Psoas muscle (tissue), 8 donors: ENCODE results near the gene KLK11. TPM values are rescaled to one million over a fixed set of nuclear protein-coding genes. Genes with fewer than 3 reads are reported as not detected.

Source experiments
- ATAC-seq, 4 donors: fragments of 200-7000 bp; cut with Tn5 transposase; one replicate each; pipeline ENCODE4 v1.9.1; 2020; ENCODE audit warnings: moderate library complexity in 3 of 4, mild to moderate bottlenecking in 2 of 4
- DNase-seq, 2 donors: peaks; one replicate each; pipeline ENCODE4 v3.0.0-alpha.2; 2020
- H3K27ac ChIP-seq: fragments of 200-600 bp; one replicate; pipeline ENCODE4 v1.8.0; 2022
- H3K27me3 ChIP-seq, 3 donors: fragments of 200-600 bp in 1 of 3; one replicate each; pipeline versions ENCODE4 v1.6.1 to v1.8.0; 2013 to 2022; ENCODE audit warnings: low read length in 2 of 3, mild to moderate bottlenecking in 2 of 3, moderate library complexity in 1 of 3; ENCODE audit not compliant: insufficient read depth in 3 of 3
- H3K36me3 ChIP-seq, 2 donors: fragments of 200-600 bp in 1 of 2; one replicate each; pipeline versions ENCODE4 v1.6.1 to v1.8.0; 2013 to 2022; ENCODE audit warnings: low read depth in 1 of 2, mild to moderate bottlenecking in 1 of 2, moderate library complexity in 1 of 2; ENCODE audit not compliant: insufficient read depth in 1 of 2
- H3K4me1 ChIP-seq: fragments of 200-600 bp; one replicate; pipeline ENCODE4 v1.8.0; 2022
- H3K4me3 ChIP-seq: fragments of 200-600 bp; one replicate; pipeline ENCODE4 v1.8.0; 2022; ENCODE audit warnings: mild to moderate bottlenecking
- H3K9me3 ChIP-seq: fragments of 200-600 bp; one replicate; pipeline ENCODE4 v1.8.0; 2022
- CTCF ChIP-seq: fragments of 200-600 bp; IDR thresholded peaks from one replicate; pipeline ENCODE4 v1.8.0; 2022; ENCODE audit warnings: antibody characterized with exemption
- WGBS, 3 donors: extraction: QIAGEN DNeasy Blood & Tissue Kit; methylation state at CpG; one replicate each; pipeline versions ENCODE4 v1.1.6 to v1.1.7; 2013; 5-methylcytosine and 5-hydroxymethylcytosine counted together
- intact Hi-C, 2 donors: fragments of 100-400 bp; cut with DNase I; formaldehyde crosslinking; loops; one replicate each; pipeline versions ENCODE4 v1.11.0 to v1.14.2; 2022
- polyA plus RNA-seq, 3 donors: library from polyadenylated mRNA; stranded (reverse); fragments of 200-250 nt; gene quantifications; one replicate each; pipeline ENCODE4 v1.2.3, GENCODE V29; 2013
- total RNA-seq, 4 donors: library from RNA; stranded (reverse); fragmentation: NEBNext Ultra II Directional in 2 of 4; extraction: Animal tissue kit (Norgen Biotek cat#: 25700) in 2 of 4; gene quantifications; one replicate each; pipeline versions ENCODE4 v1.2.1 to v1.2.4, GENCODE V29; 2021 to 2023
- donor health status: healthy with polysubstance abuse.
- donor health status: DM: no; HTN: no; CAD: no; lungs with moderate emphysema.
- donor health status: Bipolar disorder and iron deficiency.
- donor health status: healthy.
- donor health status: DM: yes; HTN: yes; CAD: no.
- donor health status: DM: no; HTN: no; CAD: no.
- donor health status: DM: no; HTN: no; CAD: no.
- donor health status: DM: yes; HTN: yes; CAD: no.

KLK11 gene
- total and polyA plus RNA-seq, 7 donors, result 0.13 to 0.52 (median 0.19) TPM; not detected in 1

- DNase-seq (no peak), ATAC-seq (no peak)
- TF ChIP-seq CTCF, result no peak
- H3K9me3 ChIP-seq, result no peaks in the 10 kb centered on the region
- 17 to 35% (median 33%) methylated on average over 13 to 14 of the region's 14 CpGs for WGBS, 3 donors
- no peaks in the 10 kb centered on the region for H3K4me1 ChIP-seq
- intact Hi-C loops, result no loop called here
- H3K36me3 ChIP-seq, result no peaks in the 10 kb centered on the region
- no peak overlapping the region for H3K4me3 ChIP-seq
- no peak overlapping the region for H3K27ac ChIP-seq
- peaks cover 0 to 21% (median 0%) of the 10 kb centered on the region in 3 donors for H3K27me3 ChIP-seq
These were observed 850 bp upstream of the KLK11 start for GRCh38 chr19:51027126-51027806.

DNA sequence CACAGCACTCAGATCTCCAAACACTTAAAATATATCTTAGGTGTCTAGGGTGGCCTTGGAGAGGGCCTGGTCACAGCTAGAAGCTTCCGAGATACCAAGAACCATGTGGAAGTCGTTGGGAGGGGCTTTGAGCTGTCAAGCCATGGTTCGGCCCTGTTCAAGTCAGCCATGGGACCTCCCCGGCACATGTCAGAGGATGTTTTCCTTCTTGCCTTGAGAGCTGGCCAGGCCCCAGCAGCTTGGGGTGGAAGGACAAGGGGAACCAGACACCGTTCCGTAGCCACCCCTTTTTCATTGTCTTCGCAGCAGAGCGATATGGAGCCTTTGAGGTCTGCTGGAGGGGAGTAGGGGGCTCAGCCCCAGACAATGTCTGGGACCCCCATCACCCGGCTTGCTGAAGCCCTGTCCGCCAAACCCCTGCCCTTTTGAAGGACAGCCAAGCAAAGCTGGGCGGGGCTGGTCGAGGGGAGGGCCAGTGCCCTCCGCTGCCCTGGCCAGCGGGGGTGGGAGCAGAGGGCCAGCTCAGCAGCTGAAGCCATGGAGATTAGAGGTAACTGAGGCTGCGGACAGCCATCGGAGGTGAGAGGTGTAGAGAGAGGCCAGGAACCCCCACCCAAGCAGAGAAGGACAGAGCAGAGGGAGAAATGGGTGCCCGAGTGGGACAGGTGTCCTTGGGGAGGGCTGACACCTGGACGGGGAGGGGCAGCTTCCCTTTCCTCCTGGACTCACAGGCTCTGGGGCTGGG lies 435 bp downstream of the KLK11 start:
- TF ChIP-seq CTCF, result no peak
- ATAC-seq (no peak), DNase-seq (peak in 1 of 2 donors; percentile 39)
- intact Hi-C loops, result no loop called here
- peak overlapping the region; percentile 32 for H3K4me3 ChIP-seq
- H3K27ac ChIP-seq, result no peak overlapping the region
- peaks cover 0 to 21% (median 0%) of the 10 kb centered on the region in 3 donors for H3K27me3 ChIP-seq
- no peaks in the 10 kb centered on the region for H3K4me1 ChIP-seq
- H3K9me3 ChIP-seq, result no peaks in the 10 kb centered on the region
- H3K36me3 ChIP-seq, result no peaks in the 10 kb centered on the region
- WGBS, 3 donors, result 35 to 43% (median 42%) methylated on average over 18 of the region's 18 CpGs

- no peaks in the 10 kb centered on the region for H3K9me3 ChIP-seq
- 52 to 68% (median 53%) methylated on average over 6 of the region's 6 CpGs for WGBS, 3 donors
- no peaks in the 10 kb centered on the region for H3K36me3 ChIP-seq
- no peak for TF ChIP-seq CTCF
- intact Hi-C loops, result no loop called here
- H3K4me1 ChIP-seq, result no peaks in the 10 kb centered on the region
- H3K27ac ChIP-seq, result no peak overlapping the region
- ATAC-seq (no peak), DNase-seq (peak in 1 of 2 donors; percentile 34)
- H3K27me3 ChIP-seq, result peaks cover 0 to 21% (median 0%) of the 10 kb centered on the region in 3 donors
- no peak overlapping the region for H3K4me3 ChIP-seq
These were observed 1.0 kb downstream of the KLK11 start for GRCh38 chr19:51025401-51025800.

GRCh38 chr19:51024924-51025323 lies 1.5 kb downstream of the KLK11 start:
- intact Hi-C loops, result loop anchor here in 1 of 2 donors (5.0 kb wide), 1 partner anchor 72 kb away; no protein-coding TSS in a partner anchor
- Histone ChIP-seq H3K4me1 (no peaks in the 10 kb centered on the region), H3K9me3 (no peaks in the 10 kb centered on the region), H3K36me3 (no peaks in the 10 kb centered on the region), H3K27me3 (peaks cover 0 to 21% (median 0%) of the 10 kb centered on the region in 3 donors), H3K27ac (no peak overlapping the region), H3K4me3 (no peak overlapping the region)
- 29 to 38% (median 33%) methylated on average over 5 of the region's 5 CpGs for WGBS, 3 donors
- peak in 1 of 2 donors; percentile 8 for DNase-seq
- ATAC-seq, result no peak
- TF ChIP-seq CTCF, result no peak
